Measurements from ENCODE around the gene PDE7B.

The PDE7B gene

DNA sequence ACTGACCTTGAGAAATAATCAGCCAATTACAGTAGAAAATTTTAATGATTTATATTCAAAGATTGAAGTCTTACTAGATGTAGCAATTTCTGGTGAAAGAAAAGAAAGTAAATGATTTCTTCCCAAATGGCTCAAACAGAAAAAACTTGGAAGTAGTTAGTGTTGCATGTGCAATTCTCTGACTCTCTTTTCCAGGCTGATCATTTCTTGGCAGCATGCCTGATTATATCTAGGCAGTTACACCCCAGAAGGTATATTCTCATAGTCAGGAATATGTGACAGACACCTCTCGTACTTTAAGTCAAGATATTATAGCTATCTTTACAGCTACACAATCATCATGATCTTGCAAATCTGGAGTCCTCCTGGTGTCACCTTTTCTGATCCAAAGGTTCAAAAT is 122.9 kb downstream of the PDE7B start:
- H3K4me2 ChIP-seq, result no peak overlapping the region
- TF ChIP-seq, protein P1, sequence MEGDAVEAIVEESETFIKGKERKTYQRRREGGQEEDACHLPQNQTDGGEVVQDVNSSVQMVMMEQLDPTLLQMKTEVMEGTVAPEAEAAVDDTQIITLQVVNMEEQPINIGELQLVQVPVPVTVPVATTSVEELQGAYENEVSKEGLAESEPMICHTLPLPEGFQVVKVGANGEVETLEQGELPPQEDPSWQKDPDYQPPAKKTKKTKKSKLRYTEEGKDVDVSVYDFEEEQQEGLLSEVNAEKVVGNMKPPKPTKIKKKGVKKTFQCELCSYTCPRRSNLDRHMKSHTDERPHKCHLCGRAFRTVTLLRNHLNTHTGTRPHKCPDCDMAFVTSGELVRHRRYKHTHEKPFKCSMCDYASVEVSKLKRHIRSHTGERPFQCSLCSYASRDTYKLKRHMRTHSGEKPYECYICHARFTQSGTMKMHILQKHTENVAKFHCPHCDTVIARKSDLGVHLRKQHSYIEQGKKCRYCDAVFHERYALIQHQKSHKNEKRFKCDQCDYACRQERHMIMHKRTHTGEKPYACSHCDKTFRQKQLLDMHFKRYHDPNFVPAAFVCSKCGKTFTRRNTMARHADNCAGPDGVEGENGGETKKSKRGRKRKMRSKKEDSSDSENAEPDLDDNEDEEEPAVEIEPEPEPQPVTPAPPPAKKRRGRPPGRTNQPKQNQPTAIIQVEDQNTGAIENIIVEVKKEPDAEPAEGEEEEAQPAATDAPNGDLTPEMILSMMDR (conservative IDR thresholded peaks at IDR 0.05; ENCODE audit: low read depth, low read length), result no peak

DNA sequence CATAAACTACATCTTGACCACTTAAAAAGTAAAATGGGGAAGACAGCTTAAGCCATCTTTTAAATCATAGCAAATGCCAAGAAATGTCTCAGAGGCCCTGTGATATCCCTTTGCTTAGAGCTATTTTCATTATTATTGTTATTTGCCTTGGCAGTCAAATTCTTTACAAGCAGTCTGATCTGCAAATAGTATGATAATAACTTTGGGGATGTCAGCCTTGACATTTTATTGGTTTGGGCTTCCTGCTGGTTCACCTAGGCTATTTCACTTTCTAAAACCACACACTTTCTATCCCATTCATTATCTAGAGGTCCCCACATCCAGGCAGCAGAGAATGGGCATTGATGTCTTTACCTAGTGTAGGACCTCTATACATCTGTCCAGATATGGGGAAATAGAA is 125.1 kb downstream of the PDE7B start:
- H3K4me3 ChIP-seq (IDR thresholded peaks at IDR 0.05; ENCODE audit: insufficient read depth, low read depth, low read length), result no peak overlapping the region
- no peak overlapping the region for H3K9ac ChIP-seq
- H3K4me1 ChIP-seq (ENCODE audit: low read depth, poor library complexity, severe bottlenecking), result no peaks in the 10 kb centered on the region
- no peak overlapping the region for H3K4me2 ChIP-seq
- no peaks in the 10 kb centered on the region for H3K79me2 ChIP-seq (ENCODE audit: insufficient read depth, low read depth)
- no peaks in the 10 kb centered on the region for H3K36me3 ChIP-seq (ENCODE audit: insufficient read depth)
- no peaks in the 10 kb centered on the region for H4K20me1 ChIP-seq (ENCODE audit: insufficient read depth)
- TF ChIP-seq, protein P1 (conservative IDR thresholded peaks at IDR 0.05; ENCODE audit: low read depth, low read length), result no peak
- no peak overlapping the region for H3K27ac ChIP-seq
- H3K27me3 ChIP-seq (ENCODE audit: insufficient read depth, low read depth), result peaks cover 2% of the 10 kb centered on the region; the same call in 1 of the 2 replicates
- H2AFZ ChIP-seq (ENCODE audit: low read depth), result no peak overlapping the region

More for the DNA sequence above, 122.9 kb downstream of the PDE7B start:
- H2AFZ ChIP-seq (ENCODE audit: low read depth), result no peak overlapping the region
- H3K4me3 ChIP-seq (IDR thresholded peaks at IDR 0.05; ENCODE audit: insufficient read depth, low read depth, low read length), result no peak overlapping the region
- no peaks in the 10 kb centered on the region for H3K79me2 ChIP-seq (ENCODE audit: insufficient read depth, low read depth)
- no peak overlapping the region for H3K27ac ChIP-seq
- no peaks in the 10 kb centered on the region for H4K20me1 ChIP-seq (ENCODE audit: insufficient read depth)
- H3K27me3 ChIP-seq (ENCODE audit: insufficient read depth, low read depth), result peaks cover 2% of the 10 kb centered on the region; the same call in 1 of the 2 replicates
- no peak overlapping the region for H3K9ac ChIP-seq
- no peaks in the 10 kb centered on the region for H3K36me3 ChIP-seq (ENCODE audit: insufficient read depth)
- no peaks in the 10 kb centered on the region for H3K4me1 ChIP-seq (ENCODE audit: low read depth, poor library complexity, severe bottlenecking)

DNA sequence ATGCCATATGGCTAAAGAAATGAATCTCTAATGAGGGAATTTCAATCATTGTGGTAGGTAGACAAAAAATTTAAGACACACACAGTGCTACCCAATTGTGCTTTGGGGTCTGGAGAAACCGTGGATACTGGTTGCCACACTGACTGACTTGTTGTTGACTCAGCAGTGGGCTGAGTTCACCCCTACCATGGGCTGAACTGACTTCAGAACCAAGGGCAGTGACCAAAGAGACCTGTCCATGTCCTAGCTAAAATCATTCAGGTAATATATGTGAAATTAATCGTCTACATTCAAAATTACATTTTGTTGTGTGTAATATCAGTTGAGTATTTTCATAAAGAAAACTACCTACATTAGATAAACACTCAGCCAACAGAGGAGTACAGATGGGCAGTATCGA is 131.6 kb downstream of the PDE7B start:
- no peaks in the 10 kb centered on the region for H4K20me1 ChIP-seq (ENCODE audit: insufficient read depth)
- TF ChIP-seq, protein P1 (conservative IDR thresholded peaks at IDR 0.05; ENCODE audit: low read depth, low read length), result no peak

DNA sequence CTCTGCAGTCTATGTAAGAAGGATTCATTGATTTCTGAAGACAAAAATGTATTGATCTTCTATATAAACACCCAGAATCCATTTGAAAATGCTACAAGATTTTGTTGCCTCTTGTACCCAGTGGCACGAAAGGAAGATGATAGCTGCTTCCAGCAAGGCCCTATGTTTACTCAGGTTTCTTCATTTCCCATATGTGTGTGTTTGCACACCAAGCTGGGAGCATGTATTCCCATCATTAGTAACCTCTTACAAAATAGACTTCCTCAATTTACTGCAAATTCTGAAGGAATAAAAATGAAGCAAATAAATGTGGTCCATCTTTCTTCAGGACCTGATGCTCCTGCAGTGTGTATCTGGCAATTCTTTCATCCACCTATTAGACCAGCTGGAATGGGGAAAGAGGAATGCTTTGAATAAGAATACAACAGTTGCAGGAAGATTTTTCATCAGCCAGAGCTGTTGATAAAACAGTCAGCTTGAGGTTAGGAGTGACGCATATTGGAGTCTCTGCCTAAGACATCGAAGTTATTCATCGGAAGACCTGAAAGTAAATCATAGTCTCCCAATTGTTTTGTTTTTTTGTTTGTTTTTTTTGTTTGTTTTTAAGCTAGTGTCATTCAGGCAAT is 132.3 kb downstream of the PDE7B start:
- Histone ChIP-seq H3K4me1 (ENCODE audit: low read depth, poor library complexity, severe bottlenecking) (no peaks in the 10 kb centered on the region), H2AFZ (ENCODE audit: low read depth) (no peak overlapping the region), H3K4me2 (no peak overlapping the region), H3K27ac (no peak overlapping the region), H3K27me3 (ENCODE audit: insufficient read depth, low read depth) (no peaks in the 10 kb centered on the region), H3K79me2 (ENCODE audit: insufficient read depth, low read depth) (no peaks in the 10 kb centered on the region), H4K20me1 (ENCODE audit: insufficient read depth) (no peaks in the 10 kb centered on the region), H3K9ac (no peak overlapping the region), H3K4me3 (IDR thresholded peaks at IDR 0.05; ENCODE audit: insufficient read depth, low read depth, low read length) (no peak overlapping the region), H3K36me3 (ENCODE audit: insufficient read depth) (no peaks in the 10 kb centered on the region)
- TF ChIP-seq, protein P1 (conservative IDR thresholded peaks at IDR 0.05; ENCODE audit: low read depth, low read length), result no peak

More for the DNA sequence above, 131.6 kb downstream of the PDE7B start:
- no peaks in the 10 kb centered on the region for H3K36me3 ChIP-seq (ENCODE audit: insufficient read depth)
- H3K27me3 ChIP-seq (ENCODE audit: insufficient read depth, low read depth), result no peaks in the 10 kb centered on the region
- H2AFZ ChIP-seq (ENCODE audit: low read depth), result no peak overlapping the region
- H3K27ac ChIP-seq, result no peak overlapping the region
- no peaks in the 10 kb centered on the region for H3K79me2 ChIP-seq (ENCODE audit: insufficient read depth, low read depth)
- no peak overlapping the region for H3K9ac ChIP-seq
- no peak overlapping the region for H3K4me3 ChIP-seq (IDR thresholded peaks at IDR 0.05; ENCODE audit: insufficient read depth, low read depth, low read length)
- H3K4me2 ChIP-seq, result no peak overlapping the region
- H3K4me1 ChIP-seq (ENCODE audit: low read depth, poor library complexity, severe bottlenecking), result no peaks in the 10 kb centered on the region
